HG03460 (cell line): ENCODE data around the gene ZNF398.
"Not testable (repeated sequence)": the region's sequence is repeated elsewhere in the genome, so short reads cannot be mapped to it uniquely, and the experiment has no call there.

Experiments used
- ATAC-seq: cut with Tn5 transposase; IDR thresholded peaks from one replicate; pipeline ENCODE4 v1.9.1; 2021; ENCODE audit not compliant: unreplicated experiment

The ZNF398 gene

DNA sequence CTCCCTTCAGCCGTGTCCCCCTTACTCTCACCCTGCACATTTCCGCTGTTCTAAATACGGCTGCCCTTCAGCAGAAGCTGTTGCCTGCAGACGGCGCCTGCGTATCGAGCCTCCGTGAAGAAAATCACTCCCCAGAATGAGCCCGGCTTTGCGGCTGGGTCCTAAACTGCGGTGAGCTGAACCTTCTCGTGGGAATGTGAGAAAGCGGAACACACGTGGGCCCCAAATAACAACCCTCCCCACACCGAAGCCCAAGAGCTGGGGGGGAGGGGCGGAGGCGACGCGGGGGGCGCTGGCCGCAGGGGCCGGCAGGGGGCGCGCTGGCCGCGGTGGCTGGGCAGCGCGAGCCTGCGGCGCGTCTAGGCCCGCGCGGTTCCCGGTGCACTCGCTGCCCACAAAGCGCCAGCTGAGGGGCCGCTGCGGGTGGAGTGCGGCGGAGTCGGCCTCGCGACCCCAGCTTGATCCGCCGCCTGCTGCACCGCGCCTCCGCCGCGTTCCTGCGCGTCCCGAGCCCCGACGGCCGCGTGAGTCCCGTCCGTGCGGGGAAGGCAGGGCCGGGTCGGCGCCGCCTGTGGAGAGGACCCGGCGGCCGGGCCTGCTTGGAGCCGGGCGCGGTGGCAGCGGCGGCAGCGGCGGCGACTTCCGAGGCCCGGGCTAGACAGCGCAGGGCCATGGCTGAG is at the start of gene ZNF398:
Gene ZNF398, plus strand, starts transcription at position 382 of the 680 bp plus-strand sequence. Its CDS starts 290 bp downstream, at position 672.
- peak; percentile 68 for ATAC-seq

DNA sequence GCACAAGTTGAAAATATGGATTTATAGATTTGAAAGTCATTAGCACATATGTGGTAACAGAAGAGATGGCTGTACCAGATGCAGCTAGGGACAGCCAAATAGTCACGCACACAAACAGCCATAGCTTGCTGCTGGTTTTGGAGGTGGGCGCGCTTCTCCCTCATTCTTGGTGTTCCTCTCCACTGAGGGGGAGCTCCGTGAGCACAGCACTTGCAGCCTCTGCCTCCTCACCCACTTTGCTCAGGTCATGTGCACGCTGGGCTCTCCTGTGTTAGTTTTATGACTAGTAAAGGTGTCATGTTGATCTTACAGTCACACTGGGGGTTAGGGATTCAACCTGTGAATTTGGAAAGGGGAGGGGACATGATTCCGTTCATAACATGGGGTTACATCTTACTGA is 48.2 kb upstream of the ZNF398 start:
- no peak for ATAC-seq

DNA sequence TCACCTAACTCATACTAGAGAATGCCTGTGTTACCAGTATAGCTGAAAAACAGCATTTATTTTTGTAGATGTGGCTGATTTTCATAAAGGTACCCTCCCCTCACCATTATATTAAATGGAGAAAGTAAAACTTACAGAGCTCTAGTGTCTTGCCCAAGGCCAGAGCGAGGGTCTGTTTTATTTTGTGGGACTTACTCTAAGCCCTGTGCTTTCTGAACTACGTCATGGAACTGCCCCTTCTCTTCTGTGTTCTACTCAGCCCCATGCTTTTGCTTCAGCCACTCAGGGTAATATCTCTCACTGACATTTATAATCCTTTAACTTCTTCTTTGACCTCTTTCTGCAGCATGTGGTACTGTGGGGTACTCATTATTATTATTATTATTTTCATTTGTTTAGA is 46.4 kb upstream of the ZNF398 start:
- ATAC-seq, result no peak

GRCh38 chr7:149102666-149103065 is 44.6 kb upstream of the ZNF398 start:
- no peak for ATAC-seq

DNA sequence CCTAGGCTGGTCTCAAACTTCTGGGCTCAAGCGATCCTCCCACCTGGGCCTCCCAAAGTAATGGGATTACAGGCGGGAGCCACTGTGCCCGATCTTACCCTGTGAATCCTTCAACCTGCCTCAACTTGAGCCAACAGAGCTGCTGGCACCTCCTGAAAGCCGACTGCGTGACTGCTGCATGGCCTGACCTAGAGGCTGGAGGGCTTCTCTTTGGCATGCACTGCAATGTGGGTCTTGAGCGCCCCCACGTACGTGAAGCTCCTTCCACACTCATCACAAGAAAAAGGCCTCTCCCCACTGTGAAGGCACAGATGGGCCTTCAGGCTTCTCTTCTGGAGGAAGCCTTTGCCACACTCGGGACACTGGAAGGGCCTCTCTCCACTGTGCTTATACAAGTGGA is 43.8 kb upstream of the ZNF398 start:
- ATAC-seq, result no peak

DNA sequence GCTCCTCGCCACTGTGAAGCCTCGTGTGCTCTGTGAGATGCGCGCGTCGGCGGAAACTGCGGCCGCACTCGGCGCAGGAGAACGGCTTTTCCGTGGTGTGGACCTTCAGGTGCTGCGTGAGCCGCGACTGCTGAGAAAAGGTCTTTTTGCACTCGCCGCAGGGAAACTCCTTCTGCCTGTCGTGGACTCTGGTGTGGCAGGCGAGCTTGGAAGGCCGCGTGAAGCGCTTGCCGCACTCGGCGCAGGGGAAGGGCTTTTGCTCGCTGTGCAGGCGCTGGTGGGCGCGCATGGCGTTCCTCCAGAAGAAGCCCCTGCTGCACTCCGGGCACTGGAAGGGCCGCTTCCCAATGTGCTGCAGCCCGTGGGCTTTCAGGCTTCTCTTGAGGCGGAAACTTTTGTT is 43.0 kb upstream of the ZNF398 start:
- no peak for ATAC-seq

DNA sequence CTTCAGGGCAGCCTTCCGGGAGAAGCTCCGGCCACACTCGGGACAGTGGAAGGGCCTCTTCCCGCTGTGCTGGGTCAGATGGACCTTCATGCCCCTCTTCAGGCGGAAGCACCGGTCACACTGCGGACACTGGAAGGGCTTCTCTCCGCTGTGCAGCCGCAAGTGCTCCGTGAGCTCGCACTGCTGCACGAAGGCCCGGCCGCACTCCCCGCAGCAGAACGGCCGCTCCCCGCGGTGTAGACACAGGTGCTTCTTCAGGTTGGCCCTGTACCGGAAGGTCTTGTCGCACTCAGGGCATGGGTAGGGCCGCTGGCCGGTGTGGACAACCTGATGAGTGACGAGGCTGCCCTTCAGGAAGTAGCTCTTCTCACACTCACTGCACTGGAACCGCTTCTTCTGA is 42.5 kb upstream of the ZNF398 start:
- no peak for ATAC-seq

GRCh38 chr7:149109969-149110368 is 37.3 kb upstream of the ZNF398 start:
- ATAC-seq, result no peak

DNA sequence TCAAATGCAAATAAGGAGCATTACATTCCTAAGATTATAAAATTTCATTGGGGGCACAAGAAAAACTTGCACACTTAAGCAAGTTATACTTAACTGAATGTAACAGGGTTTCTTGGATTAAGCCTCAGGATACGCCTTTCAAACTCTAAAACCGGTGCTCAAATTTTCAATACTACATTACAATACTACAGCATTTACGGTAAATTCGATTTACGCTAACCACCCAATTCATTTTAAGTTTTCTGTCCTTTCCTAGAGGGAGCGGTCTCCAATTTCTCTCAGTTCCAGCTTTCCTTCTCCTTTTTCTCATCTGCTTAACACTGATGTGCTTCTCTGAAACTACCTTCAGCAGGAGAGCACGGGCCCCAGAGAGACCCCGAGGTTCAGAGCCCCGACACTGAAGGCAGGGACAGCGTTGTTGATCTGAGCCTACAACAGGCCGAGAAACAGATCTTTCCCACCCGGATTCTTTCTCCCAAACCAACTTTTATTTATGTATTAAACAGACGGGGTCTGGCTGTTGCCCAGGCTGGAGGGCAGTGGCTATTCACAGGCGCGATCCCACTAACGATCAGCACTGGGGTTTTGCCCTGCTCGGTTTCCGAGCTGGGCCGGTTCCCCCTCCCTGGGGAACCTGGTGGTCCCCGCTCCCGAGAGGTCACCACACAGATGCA is 21.9 kb upstream of the ZNF398 start:
- no peak for ATAC-seq

DNA sequence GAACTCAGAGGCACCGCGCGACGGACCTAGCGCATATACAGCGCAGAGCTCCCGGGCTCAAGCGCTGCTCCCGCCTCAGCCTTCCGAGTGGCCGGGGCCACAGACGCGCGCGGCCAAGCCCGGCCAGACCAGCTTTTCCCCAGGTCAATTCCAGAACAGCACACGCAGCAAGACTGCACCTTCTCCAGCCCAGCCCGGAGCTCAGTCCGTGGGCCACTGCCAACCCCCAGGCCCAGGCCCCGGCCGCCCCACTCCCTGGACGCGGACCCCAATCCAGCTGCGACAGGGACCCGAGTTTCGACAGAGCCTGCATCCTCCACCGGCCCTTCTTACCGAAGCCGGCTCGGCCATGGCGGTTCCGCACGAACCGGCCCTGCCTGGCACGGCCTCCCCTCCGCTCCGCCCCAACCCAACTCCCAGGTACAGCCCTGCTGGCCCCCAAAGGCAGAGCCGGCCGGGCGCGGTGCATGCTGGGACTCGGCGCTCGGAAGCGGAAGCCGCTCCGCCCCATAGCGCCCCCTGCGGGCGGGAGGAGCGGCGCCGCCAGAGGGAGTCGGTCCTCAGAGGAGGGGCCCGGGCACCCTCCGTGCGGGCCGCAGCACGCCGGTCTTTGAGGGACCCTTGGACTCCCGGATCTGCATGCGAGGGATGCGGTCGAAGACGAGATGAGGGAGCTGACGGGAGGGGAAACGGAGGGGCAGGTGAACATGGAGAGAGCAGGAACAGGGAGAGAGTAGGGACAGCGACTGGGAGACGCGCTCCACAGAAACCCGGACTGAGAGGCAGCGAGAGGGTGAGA is 21.2 kb upstream of the ZNF398 start, which contains the start of gene ZNF425:
Gene ZNF425, minus strand, starts transcription at position 462 of the 799 bp plus-strand sequence. Its CDS starts 111 bp downstream, at position 351.
- ATAC-seq, result peak; percentile 81

GRCh38 chr7:149126662-149127266 is 20.5 kb upstream of the ZNF398 start:
- peak; percentile 53 for ATAC-seq

GRCh38 chr7:149130572-149131198 is 16.6 kb upstream of the ZNF398 start:
- no peak for ATAC-seq

GRCh38 chr7:149133028-149133710 is 14.1 kb upstream of the ZNF398 start:
- ATAC-seq, result no peak

DNA sequence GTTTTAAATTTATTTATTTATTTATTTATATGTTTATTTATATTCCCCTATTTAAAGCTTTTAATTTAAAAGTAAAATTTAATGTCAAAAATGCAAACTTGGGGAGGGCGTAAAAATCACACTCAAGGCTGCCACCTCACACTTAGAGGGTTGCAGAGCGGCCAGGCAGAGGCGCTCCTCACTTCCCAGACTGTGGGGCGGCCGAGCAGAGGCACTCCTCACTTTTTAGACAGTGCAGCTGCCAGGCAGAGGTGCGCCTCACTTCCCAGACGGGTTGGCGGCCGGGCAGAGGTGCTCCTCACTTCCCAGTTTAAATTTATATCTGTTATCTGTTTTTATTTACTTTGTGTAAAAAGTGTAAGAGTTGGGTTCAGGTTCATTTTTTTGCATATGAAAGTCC is 11.1 kb upstream of the ZNF398 start:
- no peak for ATAC-seq

- no peak for ATAC-seq
Observed at GRCh38 chr7:149140831-149141230, 6.4 kb upstream of the ZNF398 start.

- ATAC-seq, result no peak
Observed at GRCh38 chr7:149141893-149142292, 5.4 kb upstream of the ZNF398 start.

GRCh38 chr7:149144436-149144922 is 2.8 kb upstream of the ZNF398 start:
- not testable (repeated sequence) for ATAC-seq

DNA sequence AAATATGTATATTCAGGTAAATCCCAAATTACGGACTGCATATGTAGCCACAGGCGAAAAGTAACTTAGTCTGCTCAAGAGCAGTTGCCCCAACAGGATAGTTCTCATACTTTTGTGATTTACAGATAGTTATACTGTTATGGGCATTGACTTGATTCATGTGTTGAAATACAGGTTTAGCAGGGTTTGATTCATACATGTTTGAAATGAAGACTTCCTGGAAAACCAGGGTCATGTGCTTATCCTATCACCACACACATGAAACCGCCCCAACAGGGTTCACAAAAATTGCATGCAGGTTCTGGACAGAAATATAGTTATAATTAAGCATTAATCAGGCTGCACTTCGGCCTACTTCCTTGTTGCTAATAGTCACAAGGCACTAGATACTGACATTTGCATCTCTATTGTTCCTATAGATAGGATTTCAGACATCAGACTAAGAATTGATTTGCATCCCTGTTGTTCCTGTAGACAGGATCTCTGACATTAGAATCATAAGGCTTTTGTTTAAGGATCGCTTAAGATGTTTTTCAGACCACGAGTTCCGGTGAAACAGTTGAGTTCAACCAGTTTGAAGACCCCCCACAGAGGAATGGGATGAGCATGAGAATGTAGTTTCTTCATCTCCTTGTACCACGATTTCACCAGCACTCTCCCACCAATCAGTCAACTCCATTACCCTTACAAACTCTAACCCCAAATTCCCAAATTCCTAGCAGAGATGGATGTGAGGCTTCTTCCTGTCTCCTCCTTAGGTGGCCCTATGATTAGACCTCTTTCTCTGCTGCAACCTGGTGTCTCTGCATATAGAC is 2.0 kb upstream of the ZNF398 start:
- no peak for ATAC-seq
